Type B pancreatic cell (in vitro differentiated cells): ENCODE results near the gene GFRA1. TPM values are rescaled to one million over a fixed set of nuclear protein-coding genes. Genes with fewer than 3 reads are reported as not detected.

Source experiments
- DNase-seq: peaks from one replicate; pipeline ENCODE4 v3.0.0; 2021; ENCODE audit warnings: mixed read lengths; ENCODE audit not compliant: unreplicated experiment; ENCODE audit errors: extremely low spot score
- H3K27ac Mint-ChIP-seq: 2 replicates; pipeline ENCODE4 v1.8.0; 2021; ENCODE audit warnings: mild to moderate bottlenecking, mixed read lengths
- H3K27me3 Mint-ChIP-seq: 2 replicates; pipeline ENCODE4 v1.8.0; 2021; ENCODE audit warnings: mixed read lengths
- H3K36me3 Mint-ChIP-seq: 2 replicates; pipeline ENCODE4 v1.8.0; 2021; ENCODE audit warnings: mixed read lengths
- H3K4me1 Mint-ChIP-seq: one replicate; pipeline ENCODE4 v1.8.0; 2021; ENCODE audit warnings: mixed read lengths; ENCODE audit not compliant: unreplicated experiment
- H3K4me3 Mint-ChIP-seq: 2 replicates; pipeline ENCODE4 v1.8.0; 2021; ENCODE audit warnings: mild to moderate bottlenecking, mixed read lengths
- H3K9me3 Mint-ChIP-seq: 2 replicates; pipeline ENCODE4 v1.8.0; 2021; ENCODE audit warnings: mixed read lengths
- total RNA-seq: library from RNA; stranded (reverse); gene quantifications from 2 replicates; pipeline ENCODE4 v1.2.1, GENCODE V29; 2021; ENCODE audit warnings: low replicate concordance
- TF ChIP-seq, protein P1 (sequence below): fragments of 200-600 bp; sonication (generic); conservative IDR thresholded peaks from 2 replicates; pipeline ENCODE4 v1.5.0; 2021; ENCODE audit warnings: antibody characterized with exemption, mild to moderate bottlenecking

GFRA1 gene
- total RNA-seq, 1 donor from 2014 or later, result 45.6 TPM

DNA sequence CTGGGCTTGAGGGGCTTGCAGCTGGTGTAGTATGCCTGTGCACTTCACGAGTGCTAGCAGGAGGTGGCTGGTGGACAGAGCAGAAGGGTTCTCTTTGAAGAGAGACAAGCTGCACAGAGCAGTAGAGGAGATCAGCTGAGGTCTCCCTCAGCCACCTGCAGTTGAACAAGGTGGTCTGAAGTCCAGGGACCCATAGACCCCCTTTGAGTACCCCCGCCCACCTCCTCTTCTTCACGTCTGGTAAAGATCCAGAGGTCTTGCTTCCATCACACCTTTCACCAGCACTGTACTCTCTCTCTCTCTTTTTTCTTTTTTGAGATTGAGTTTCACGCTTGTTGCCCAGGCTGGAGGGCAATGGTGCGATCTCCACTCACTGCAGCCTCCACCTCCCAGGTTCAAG, 157.2 kb downstream of the GFRA1 start:
- TF ChIP-seq, protein P1, sequence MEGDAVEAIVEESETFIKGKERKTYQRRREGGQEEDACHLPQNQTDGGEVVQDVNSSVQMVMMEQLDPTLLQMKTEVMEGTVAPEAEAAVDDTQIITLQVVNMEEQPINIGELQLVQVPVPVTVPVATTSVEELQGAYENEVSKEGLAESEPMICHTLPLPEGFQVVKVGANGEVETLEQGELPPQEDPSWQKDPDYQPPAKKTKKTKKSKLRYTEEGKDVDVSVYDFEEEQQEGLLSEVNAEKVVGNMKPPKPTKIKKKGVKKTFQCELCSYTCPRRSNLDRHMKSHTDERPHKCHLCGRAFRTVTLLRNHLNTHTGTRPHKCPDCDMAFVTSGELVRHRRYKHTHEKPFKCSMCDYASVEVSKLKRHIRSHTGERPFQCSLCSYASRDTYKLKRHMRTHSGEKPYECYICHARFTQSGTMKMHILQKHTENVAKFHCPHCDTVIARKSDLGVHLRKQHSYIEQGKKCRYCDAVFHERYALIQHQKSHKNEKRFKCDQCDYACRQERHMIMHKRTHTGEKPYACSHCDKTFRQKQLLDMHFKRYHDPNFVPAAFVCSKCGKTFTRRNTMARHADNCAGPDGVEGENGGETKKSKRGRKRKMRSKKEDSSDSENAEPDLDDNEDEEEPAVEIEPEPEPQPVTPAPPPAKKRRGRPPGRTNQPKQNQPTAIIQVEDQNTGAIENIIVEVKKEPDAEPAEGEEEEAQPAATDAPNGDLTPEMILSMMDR, result no peak
- Mint-ChIP-seq H3K9me3 (no peaks in the 10 kb centered on the region), H3K4me3 (no peak overlapping the region), H3K36me3 (peaks cover 11% of the 10 kb centered on the region), H3K27me3 (peaks cover 12% of the 10 kb centered on the region), H3K4me1 (peaks cover 10% of the 10 kb centered on the region), H3K27ac (no peak overlapping the region)
- DNase-seq, result no peak

DNA sequence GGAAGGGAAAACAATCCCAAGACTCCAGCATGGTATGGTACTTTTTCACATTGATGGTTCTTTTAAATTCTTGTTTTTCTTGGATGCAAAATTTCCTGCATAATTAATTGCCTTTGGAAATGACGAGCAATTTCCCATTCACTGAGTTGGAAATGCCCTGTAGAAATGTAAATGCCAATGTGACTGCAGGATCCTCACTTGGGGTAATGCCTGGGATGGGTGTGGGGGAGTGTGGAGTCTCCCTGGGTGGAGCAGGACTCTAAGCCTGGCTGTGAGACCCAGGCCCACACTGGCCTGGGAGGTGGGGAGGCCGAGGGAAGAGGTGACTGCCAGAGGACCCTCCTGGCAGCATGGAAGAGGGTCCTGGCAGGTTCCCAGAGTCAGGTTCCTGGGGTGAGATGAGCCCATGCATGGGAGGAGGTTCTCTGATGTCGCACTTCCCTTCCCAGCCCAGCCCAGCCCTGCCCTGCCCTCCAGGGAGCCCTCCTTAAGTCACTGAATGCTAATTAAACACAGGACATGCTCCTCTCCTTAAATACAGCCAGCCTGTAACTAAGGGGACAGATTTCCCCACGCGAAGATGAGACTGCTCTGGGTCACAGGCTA, 157.9 kb downstream of the GFRA1 start:
- TF ChIP-seq, protein P1, result no peak
- Mint-ChIP-seq H3K36me3 (peaks cover 11% of the 10 kb centered on the region), H3K27ac (no peak overlapping the region), H3K27me3 (peaks cover 13% of the 10 kb centered on the region), H3K4me1 (peaks cover 9% of the 10 kb centered on the region), H3K9me3 (no peaks in the 10 kb centered on the region), H3K4me3 (no peak overlapping the region)
- no peak for DNase-seq

- H3K4me1 Mint-ChIP-seq, result peaks cover 6% of the 10 kb centered on the region
- TF ChIP-seq, protein P1, result no peak
These were observed 159.1 kb downstream of the GFRA1 start for GRCh38 chr10:116113721-116114501.

DNA sequence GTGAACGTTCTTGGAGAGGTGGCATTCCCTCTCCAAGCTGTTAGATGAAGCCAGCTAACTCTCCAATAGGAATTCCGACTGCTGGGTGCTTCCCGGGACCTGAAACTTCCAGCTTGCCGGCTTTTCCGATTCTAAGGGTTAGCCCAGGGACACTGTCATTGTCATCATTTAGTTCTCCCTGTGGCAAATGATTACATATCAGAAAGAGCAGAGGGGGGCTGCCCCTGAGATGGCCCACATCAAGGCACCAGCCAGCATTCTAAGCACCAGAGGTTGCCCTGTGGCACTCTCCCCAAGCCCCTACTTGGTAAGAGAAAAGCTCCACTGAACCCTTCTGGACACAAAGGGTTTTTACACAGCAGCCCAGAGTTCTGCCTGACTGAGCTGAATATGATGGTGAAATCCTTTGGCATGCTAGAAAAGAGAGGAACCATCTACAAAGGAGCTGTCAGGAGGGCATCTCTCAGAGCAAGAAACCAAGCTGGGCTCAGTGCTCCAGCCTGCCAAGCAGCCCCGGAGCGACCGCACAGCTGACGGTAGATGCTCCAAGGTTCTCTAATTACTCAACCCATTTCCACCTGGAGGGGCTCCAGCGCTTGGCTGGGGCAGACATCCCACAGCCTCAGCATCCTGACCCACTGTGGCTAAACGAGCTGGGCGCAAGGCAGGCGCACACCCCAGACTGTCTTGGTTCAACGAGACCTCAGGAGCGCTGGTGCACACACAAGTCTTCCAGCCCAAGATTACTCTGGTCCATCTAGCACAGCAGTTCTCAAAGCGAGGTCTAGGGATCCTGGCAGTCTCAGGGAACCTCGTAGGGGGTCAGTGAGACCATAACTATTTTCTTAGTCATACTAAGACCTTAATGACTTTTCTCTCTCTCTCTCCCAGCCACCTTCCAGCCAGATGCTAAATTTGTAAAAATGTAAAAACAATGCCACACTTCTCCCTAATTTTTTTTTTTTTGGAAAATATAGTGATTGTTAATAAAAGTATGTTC, 160.5 kb downstream of the GFRA1 start:
- DNase-seq, result no peak
- no peaks in the 10 kb centered on the region for H3K9me3 Mint-ChIP-seq
- H3K27ac Mint-ChIP-seq, result no peak overlapping the region
- peaks cover 8% of the 10 kb centered on the region for H3K4me1 Mint-ChIP-seq
- TF ChIP-seq, protein P1, result no peak
- H3K4me3 Mint-ChIP-seq, result no peak overlapping the region
- peaks cover 1% of the 10 kb centered on the region for H3K36me3 Mint-ChIP-seq
- H3K27me3 Mint-ChIP-seq, result peaks cover 5% of the 10 kb centered on the region

More at GRCh38 chr10:116113721-116114501, 159.1 kb downstream of the GFRA1 start:
- no peaks in the 10 kb centered on the region for H3K9me3 Mint-ChIP-seq
- no peak overlapping the region for H3K27ac Mint-ChIP-seq
- H3K36me3 Mint-ChIP-seq, result peaks cover 11% of the 10 kb centered on the region
- DNase-seq, result no peak
- H3K4me3 Mint-ChIP-seq, result no peak overlapping the region
- peaks cover 13% of the 10 kb centered on the region for H3K27me3 Mint-ChIP-seq

DNA sequence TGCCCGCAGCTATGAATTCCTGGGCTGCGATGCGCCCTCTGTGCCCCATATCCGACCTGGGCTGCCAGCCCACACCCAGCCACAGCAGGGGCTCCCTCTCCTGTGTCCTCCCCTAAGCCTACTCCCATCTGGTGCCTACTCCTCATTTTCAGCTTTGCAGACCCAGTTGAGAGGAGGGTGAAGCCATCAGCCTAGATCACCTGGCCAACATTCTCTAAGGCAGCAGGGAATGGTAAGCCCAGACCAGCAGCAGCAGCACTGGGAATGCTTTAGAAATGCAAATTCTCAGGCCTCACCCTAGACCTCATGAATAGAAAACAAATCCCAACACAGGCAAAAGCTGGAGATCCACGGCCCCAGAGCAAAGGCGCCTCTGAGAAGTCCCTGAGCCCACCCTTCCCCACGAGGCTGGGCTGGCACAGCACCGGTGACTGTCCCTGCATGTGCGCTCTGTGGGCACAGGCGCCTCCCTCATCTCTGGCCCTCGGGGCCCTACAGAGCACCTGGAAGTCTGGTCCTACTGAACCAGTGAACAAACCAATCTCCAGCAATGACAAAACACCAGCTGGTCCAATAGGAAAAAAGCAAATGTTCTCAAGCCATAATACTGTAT, 161.4 kb downstream of the GFRA1 start:
- Mint-ChIP-seq H3K27ac (no peak overlapping the region), H3K36me3 (peaks cover 3% of the 10 kb centered on the region), H3K27me3 (peaks cover 9% of the 10 kb centered on the region), H3K4me3 (no peak overlapping the region), H3K4me1 (peaks cover 8% of the 10 kb centered on the region), H3K9me3 (peaks cover 3% of the 10 kb centered on the region)
- DNase-seq, result no peak
- TF ChIP-seq, protein P1, result no peak
